Stomach (tissue), 9 donors: ENCODE results near the gene RFX6. TPM values are rescaled to one million over a fixed set of nuclear protein-coding genes. Genes with fewer than 3 reads are reported as not detected.

ENCODE experiments used
- DNase-seq, 2 donors: peaks; one replicate each; pipeline versions ENCODE4 v3.0.0 to v3.0.0-alpha.2; 2013 to 2019
- H3K27ac ChIP-seq, 5 donors: fragments of 200-600 bp in 4 of 5; sonication (generic) in 4 of 5; one replicate each; pipeline ENCODE4 v1.5.1; 2013 to 2019; ENCODE audit warnings: mild to moderate bottlenecking in 1 of 5, moderate library complexity in 1 of 5
- H3K27me3 ChIP-seq, 3 donors: fragments of 200-600 bp; sonication (generic); one replicate each; pipeline ENCODE4 v1.5.1; 2017 to 2019; ENCODE audit warnings: mixed run types in 1 of 3
- H3K36me3 ChIP-seq, 4 donors: fragments of 200-600 bp; sonication (generic); 1 replicate in 3 of 4; 2 replicates in 1 of 4; pipeline ENCODE4 v1.5.1; 2016 to 2019
- H3K4me1 ChIP-seq, 4 donors: fragments of 200-600 bp; sonication (generic); one replicate each; pipeline ENCODE4 v1.5.1; 2016 to 2019
- H3K4me3 ChIP-seq, 4 donors: fragments of 200-600 bp; sonication (generic) in 3 of 4; one replicate each; pipeline ENCODE4 v1.5.1; 2016 to 2019; ENCODE audit warnings: mild to moderate bottlenecking in 1 of 4
- H3K9me3 ChIP-seq, 4 donors: fragments of 200-600 bp; sonication (generic); one replicate each; pipeline ENCODE4 v1.5.1; 2016 to 2019
- EP300 ChIP-seq: sonication (generic); formaldehyde crosslinking; IDR thresholded peaks from one replicate; pipeline ENCODE4 v1.6.1; 2017; ENCODE audit warnings: antibody characterized with exemption
- POLR2A ChIP-seq, 4 donors: fragments of 450-650 bp; IDR thresholded peaks; one replicate each; pipeline ENCODE4 v1.6.1; 2016; ENCODE audit warnings: antibody characterized with exemption in 4 of 4, control low read depth in 2 of 4, mild to moderate bottlenecking in 1 of 4, moderate library complexity in 1 of 4
- POLR2AphosphoS5 ChIP-seq, 3 donors: sonication (generic); formaldehyde crosslinking; IDR thresholded peaks; one replicate each; pipeline ENCODE4 v1.6.1; 2016; ENCODE audit warnings: antibody characterized with exemption in 3 of 3
- WGBS, 5 donors: extraction: QIAGEN DNeasy Blood & Tissue Kit in 3 of 5; methylation state at CpG; one replicate each; pipeline versions ENCODE4 v1.1.5 to v1.1.7; 2013 to 2018; 5-methylcytosine and 5-hydroxymethylcytosine counted together
- intact Hi-C: fragments of 100-400 bp; cut with DNase I; formaldehyde crosslinking; loops from one replicate; pipeline ENCODE4 v1.15.1; 2023; ENCODE audit warnings: low total_unique reads
- polyA plus RNA-seq, 3 donors: library from polyadenylated mRNA; stranded (reverse); fragments of 200-250 nt; gene quantifications; one replicate each; pipeline ENCODE4 v1.2.3, GENCODE V29; 2013
- total RNA-seq, 5 donors: library from RNA; depleted of rRNA; stranded (reverse); fragments of >200 nt; gene quantifications; one replicate each; pipeline versions ENCODE4 v1.1.0 to v1.2.3, GENCODE V29; 2014 to 2016
- TF ChIP-seq, protein P1 (sequence below), 7 experiments: fragments of 450-650 bp in 4 of 7; fragments of 200-600 bp in 3 of 7; sonication (generic) in 3 of 7; IDR thresholded peaks; one replicate each; pipeline ENCODE4 v1.5.1; 2016 to 2019; ENCODE audit warnings: antibody characterized with exemption in 7 of 7, control low read depth in 2 of 7, mild to moderate bottlenecking in 1 of 7
- donor health status: healthy with polysubstance abuse.
- donor health status: Bipolar disorder and iron deficiency.
- donor health status: healthy.

RFX6 gene
- total and polyA plus RNA-seq, 8 donors, result 0.55 to 2.9 (median 1.7) TPM; not detected in 2

DNA sequence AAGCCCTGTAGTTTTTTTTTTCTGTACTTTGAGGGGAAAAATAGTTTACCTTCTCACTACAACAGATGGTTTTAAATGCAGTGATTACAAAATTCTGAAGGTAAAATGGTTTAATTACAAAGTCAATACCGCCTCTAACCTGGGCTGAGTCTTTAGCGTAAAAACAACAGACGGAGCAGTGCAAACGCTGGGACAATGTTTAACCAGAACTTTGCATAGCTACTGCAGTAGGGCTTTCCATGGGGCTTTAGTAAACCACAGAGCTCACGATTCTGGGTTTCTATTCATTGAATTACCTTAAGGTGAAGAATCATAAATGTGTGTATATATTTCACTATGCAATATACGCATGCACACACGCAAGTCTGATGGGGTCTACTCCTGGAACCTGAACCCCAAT, 77.9 kb downstream of the RFX6 start:
- peak; percentile 29 to 84 for DNase-seq

DNA sequence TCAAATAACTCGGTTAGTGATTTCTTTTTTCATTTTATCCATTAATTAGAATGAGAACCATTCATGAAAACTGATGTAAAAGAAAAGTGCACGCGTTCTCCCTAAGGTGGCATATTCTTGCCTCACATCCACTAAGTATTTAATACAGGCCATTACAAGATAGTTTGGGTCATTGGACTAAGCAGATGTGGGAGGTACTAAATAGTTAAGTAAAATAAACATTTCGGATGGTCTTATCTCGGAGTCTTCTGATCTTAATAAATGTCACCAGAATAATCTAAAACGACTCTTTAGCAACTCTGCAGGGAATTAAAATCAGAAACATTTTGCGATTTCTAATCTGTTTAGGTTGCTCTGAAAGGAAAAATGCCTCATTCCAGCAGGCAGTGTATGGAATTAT, 78.7 kb downstream of the RFX6 start:
- 27 to 38% (median 35%) methylated on average over 7 of the region's 7 CpGs for WGBS, 5 donors
- Histone ChIP-seq H3K4me1 (peaks cover 0 to 8% (median 3%) of the 10 kb centered on the region in 4 donors), H3K27me3 (no peaks in the 10 kb centered on the region), H3K4me3 (no peak overlapping the region), H3K9me3 (no peaks in the 10 kb centered on the region), H3K27ac (no peak overlapping the region), H3K36me3 (no peaks in the 10 kb centered on the region)
- TF ChIP-seq, protein P1, sequence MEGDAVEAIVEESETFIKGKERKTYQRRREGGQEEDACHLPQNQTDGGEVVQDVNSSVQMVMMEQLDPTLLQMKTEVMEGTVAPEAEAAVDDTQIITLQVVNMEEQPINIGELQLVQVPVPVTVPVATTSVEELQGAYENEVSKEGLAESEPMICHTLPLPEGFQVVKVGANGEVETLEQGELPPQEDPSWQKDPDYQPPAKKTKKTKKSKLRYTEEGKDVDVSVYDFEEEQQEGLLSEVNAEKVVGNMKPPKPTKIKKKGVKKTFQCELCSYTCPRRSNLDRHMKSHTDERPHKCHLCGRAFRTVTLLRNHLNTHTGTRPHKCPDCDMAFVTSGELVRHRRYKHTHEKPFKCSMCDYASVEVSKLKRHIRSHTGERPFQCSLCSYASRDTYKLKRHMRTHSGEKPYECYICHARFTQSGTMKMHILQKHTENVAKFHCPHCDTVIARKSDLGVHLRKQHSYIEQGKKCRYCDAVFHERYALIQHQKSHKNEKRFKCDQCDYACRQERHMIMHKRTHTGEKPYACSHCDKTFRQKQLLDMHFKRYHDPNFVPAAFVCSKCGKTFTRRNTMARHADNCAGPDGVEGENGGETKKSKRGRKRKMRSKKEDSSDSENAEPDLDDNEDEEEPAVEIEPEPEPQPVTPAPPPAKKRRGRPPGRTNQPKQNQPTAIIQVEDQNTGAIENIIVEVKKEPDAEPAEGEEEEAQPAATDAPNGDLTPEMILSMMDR (IDR thresholded peaks at IDR 0.05), result no peak
- TF ChIP-seq EP300 (no peak), POLR2AphosphoS5 (IDR thresholded peaks at IDR 0.05) (no peak), POLR2A (IDR thresholded peaks at IDR 0.05) (no peak)
- intact Hi-C loops, result no loop called here
- DNase-seq, result no peak

More for the DNA sequence above, 77.9 kb downstream of the RFX6 start:
- no peaks in the 10 kb centered on the region for H3K36me3 ChIP-seq
- WGBS, 5 donors, result 18 to 46% (median 37%) methylated on average over 7 of the region's 7 CpGs
- H3K27ac ChIP-seq, result no peak overlapping the region
- peaks cover 0 to 8% (median 3%) of the 10 kb centered on the region in 4 donors for H3K4me1 ChIP-seq
- no peak overlapping the region for H3K4me3 ChIP-seq
- H3K27me3 ChIP-seq, result no peaks in the 10 kb centered on the region
- intact Hi-C loops, result no loop called here
- H3K9me3 ChIP-seq, result no peaks in the 10 kb centered on the region
- no peak for TF ChIP-seq POLR2AphosphoS5 (IDR thresholded peaks at IDR 0.05)
- TF ChIP-seq, protein P1 (IDR thresholded peaks at IDR 0.05), result no peak
- TF ChIP-seq POLR2A (IDR thresholded peaks at IDR 0.05), result no peak
- TF ChIP-seq EP300, result no peak

DNA sequence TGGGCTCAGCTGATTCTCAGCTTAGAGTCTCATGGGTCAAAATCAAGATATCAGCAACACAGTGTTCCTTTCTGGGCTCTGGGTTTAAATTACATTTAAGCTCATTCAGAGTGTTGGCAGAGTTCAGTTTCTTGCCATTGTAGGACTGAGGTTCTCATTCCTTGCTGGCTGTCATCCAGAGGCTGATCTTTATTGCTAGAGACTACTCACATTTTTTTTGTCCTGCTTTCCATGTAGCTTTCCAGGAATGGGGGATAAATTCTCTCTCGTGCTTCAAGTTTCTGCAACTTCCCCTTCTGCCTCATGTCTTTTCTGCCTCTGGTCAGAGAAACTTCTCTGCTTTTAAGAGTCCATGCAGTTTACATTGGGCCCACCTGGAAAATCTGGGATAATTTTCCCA, 86.9 kb downstream of the RFX6 start:
- Histone ChIP-seq H3K36me3 (no peaks in the 10 kb centered on the region), H3K4me3 (no peak overlapping the region), H3K27me3 (no peaks in the 10 kb centered on the region), H3K27ac (no peak overlapping the region), H3K4me1 (no peaks in the 10 kb centered on the region), H3K9me3 (no peaks in the 10 kb centered on the region)
- intact Hi-C loops, result no loop called here
- 29 to 55% (median 33%) methylated on average over 1 of the region's 1 CpG for WGBS, 5 donors
- TF ChIP-seq POLR2A (IDR thresholded peaks at IDR 0.05) (no peak), POLR2AphosphoS5 (IDR thresholded peaks at IDR 0.05) (no peak), EP300 (no peak)
- TF ChIP-seq, protein P1 (IDR thresholded peaks at IDR 0.05), result no peak
- no peak for DNase-seq

DNA sequence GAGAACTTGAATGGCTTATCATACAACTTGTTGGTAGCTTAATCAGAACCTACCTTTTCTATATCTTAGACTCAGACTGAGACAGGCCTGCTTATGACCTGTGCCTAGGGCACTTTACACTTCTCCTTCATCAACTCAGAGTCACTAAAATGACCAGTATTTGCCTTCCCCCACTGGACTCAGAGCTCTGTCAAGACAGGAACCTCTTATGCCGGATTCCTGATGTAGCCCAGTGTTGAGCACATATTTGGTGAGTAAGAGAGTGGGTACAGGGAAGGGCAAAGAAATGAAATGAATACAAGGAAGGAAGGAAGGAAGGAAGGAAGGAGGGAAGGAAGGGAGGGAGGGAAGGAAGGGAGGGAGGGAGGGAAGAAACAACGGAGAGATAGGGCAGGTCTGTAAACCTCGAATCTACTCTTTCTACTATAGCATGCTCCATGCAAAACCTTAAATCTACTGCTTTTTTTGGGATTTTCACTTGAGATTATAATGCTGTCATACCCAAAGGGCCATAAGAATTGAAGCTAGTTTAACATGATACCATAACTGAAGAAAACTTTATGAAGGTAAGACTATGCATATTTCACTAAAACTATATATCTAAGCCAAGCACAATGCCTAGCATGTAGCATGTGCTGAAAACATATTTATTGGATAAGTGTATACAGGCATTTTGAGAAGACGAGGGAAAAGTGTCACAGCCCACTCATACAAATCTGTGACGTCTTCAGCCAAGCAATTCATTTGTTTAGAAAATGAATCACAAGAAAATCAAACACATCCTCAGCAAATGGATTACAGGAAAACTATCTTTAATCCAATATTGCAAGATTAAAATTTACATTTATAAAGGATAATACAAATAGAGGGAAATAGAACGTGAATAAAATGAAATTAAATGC, 89.9 kb downstream of the RFX6 start:
- TF ChIP-seq POLR2A (IDR thresholded peaks at IDR 0.05) (no peak), EP300 (no peak), POLR2AphosphoS5 (IDR thresholded peaks at IDR 0.05) (no peak)
- TF ChIP-seq, protein P1 (IDR thresholded peaks at IDR 0.05), result no peak
- no peaks in the 10 kb centered on the region for H3K27me3 ChIP-seq
- intact Hi-C loops, result no loop called here
- H3K27ac ChIP-seq, result no peak overlapping the region
- H3K9me3 ChIP-seq, result no peaks in the 10 kb centered on the region
- 43 to 56% (median 53%) methylated on average over 6 of the region's 6 CpGs for WGBS, 5 donors
- no peaks in the 10 kb centered on the region for H3K4me1 ChIP-seq
- DNase-seq, result no peak
- no peaks in the 10 kb centered on the region for H3K36me3 ChIP-seq
- H3K4me3 ChIP-seq, result no peak overlapping the region
